Colonic mucosa (tissue), 4 donors: ENCODE measurements around the gene AUTS2. TPM values are rescaled to one million over a fixed set of nuclear protein-coding genes. Genes with fewer than 3 reads are reported as not detected.

Experiments
- DNase-seq: peaks from one replicate; pipeline ENCODE4 v3.0.0-alpha.2; 2020
- H3K27ac ChIP-seq: fragments of 200-600 bp; one replicate; pipeline ENCODE4 v1.8.0; 2021
- H3K27me3 ChIP-seq: fragments of 200-600 bp; one replicate; pipeline ENCODE4 v1.8.0; 2021
- H3K36me3 ChIP-seq: fragments of 200-600 bp; one replicate; pipeline ENCODE4 v1.8.0; 2021
- H3K4me1 ChIP-seq: fragments of 200-600 bp; one replicate; pipeline ENCODE4 v1.8.0; 2021; ENCODE audit warnings: mild to moderate bottlenecking
- H3K4me3 ChIP-seq: fragments of 200-600 bp; one replicate; pipeline ENCODE4 v1.8.0; 2021
- H3K9ac ChIP-seq, 2 donors: one replicate each; pipeline ENCODE4 v1.7.0; 2013; ENCODE audit warnings: control low read depth in 2 of 2, low read depth in 2 of 2, low read length in 2 of 2
- H3K9me3 ChIP-seq: fragments of 200-600 bp; one replicate; pipeline ENCODE4 v1.8.0; 2021
- CTCF ChIP-seq: fragments of 200-600 bp; IDR thresholded peaks from one replicate; pipeline ENCODE4 v1.8.0; 2022; ENCODE audit warnings: antibody characterized with exemption, mild to moderate bottlenecking
- intact Hi-C: fragments of 100-400 bp; cut with DNase I; formaldehyde crosslinking; loops from one replicate; pipeline ENCODE4 v1.14.1; 2022
- total RNA-seq, 2 donors: library from RNA; stranded (reverse); fragmentation: NEBNext Ultra II Directional in 1 of 2; extraction: Animal tissue kit (Norgen Biotek cat#: 25700) in 1 of 2; gene quantifications; one replicate each; pipeline ENCODE4 v1.2.1, GENCODE V29; 2021
- donor health status: healthy.
- donor health status: DM: no; HTN: no; CAD: no.
- donor health status: DM: no; HTN: no; CAD: no.

AUTS2 gene
- total RNA-seq, 2 donors from 2014 or later: 39.8 to 42.3 TPM

- no peak overlapping the region for H3K27ac ChIP-seq
- no peaks in the 10 kb centered on the region for H3K9me3 ChIP-seq
- no peaks in the 10 kb centered on the region for H3K27me3 ChIP-seq
- no peak for DNase-seq
- H3K9ac ChIP-seq: no peak overlapping the region
- no peak overlapping the region for H3K4me3 ChIP-seq
- intact Hi-C loops: loop anchor here (10.0 kb wide), 2 partner anchors 110 to 650 kb away; no protein-coding TSS in a partner anchor
- H3K4me1 ChIP-seq: no peaks in the 10 kb centered on the region
- no peaks in the 10 kb centered on the region for H3K36me3 ChIP-seq
- no peak for TF ChIP-seq CTCF
Measured at GRCh38 chr7:70044981-70045380, 446.7 kb downstream of the AUTS2 start.

- no peak overlapping the region for H3K27ac ChIP-seq
- intact Hi-C loops: loop anchor here (10.0 kb wide), 2 partner anchors 107 to 647 kb away; no protein-coding TSS in a partner anchor
- no peaks in the 10 kb centered on the region for H3K4me1 ChIP-seq
- no peaks in the 10 kb centered on the region for H3K27me3 ChIP-seq
- H3K9me3 ChIP-seq: no peaks in the 10 kb centered on the region
- DNase-seq: no peak
- H3K4me3 ChIP-seq: no peak overlapping the region
- H3K36me3 ChIP-seq: no peaks in the 10 kb centered on the region
- TF ChIP-seq CTCF: no peak
- no peak overlapping the region for H3K9ac ChIP-seq
Measured at GRCh38 chr7:70047384-70047783, 449.1 kb downstream of the AUTS2 start.

- Histone ChIP-seq H3K9ac (no peak overlapping the region), H3K27me3 (no peaks in the 10 kb centered on the region), H3K27ac (no peak overlapping the region), H3K4me3 (no peak overlapping the region), H3K9me3 (no peaks in the 10 kb centered on the region), H3K4me1 (no peaks in the 10 kb centered on the region), H3K36me3 (no peaks in the 10 kb centered on the region)
- intact Hi-C loops: loop anchor here (10.0 kb wide), 2 partner anchors 107 to 647 kb away; no protein-coding TSS in a partner anchor
- DNase-seq: no peak
- TF ChIP-seq CTCF: no peak
Measured at GRCh38 chr7:70047891-70048448, 449.7 kb downstream of the AUTS2 start.

- no peaks in the 10 kb centered on the region for H3K4me1 ChIP-seq
- H3K4me3 ChIP-seq: no peak overlapping the region
- H3K36me3 ChIP-seq: no peaks in the 10 kb centered on the region
- H3K9me3 ChIP-seq: no peaks in the 10 kb centered on the region
- no peaks in the 10 kb centered on the region for H3K27me3 ChIP-seq
- H3K9ac ChIP-seq: no peak overlapping the region
- no peak for DNase-seq
- intact Hi-C loops: no loop called here
- no peak for TF ChIP-seq CTCF
- no peak overlapping the region for H3K27ac ChIP-seq
Measured at GRCh38 chr7:70051726-70052125, 453.5 kb downstream of the AUTS2 start.

GRCh38 chr7:70052691-70053090, 454.4 kb downstream of the AUTS2 start:
- no peak for TF ChIP-seq CTCF
- no peak for DNase-seq
- intact Hi-C loops: no loop called here
- Histone ChIP-seq H3K4me1 (no peaks in the 10 kb centered on the region), H3K4me3 (no peak overlapping the region), H3K36me3 (no peaks in the 10 kb centered on the region), H3K9ac (no peak overlapping the region), H3K27ac (no peak overlapping the region), H3K9me3 (no peaks in the 10 kb centered on the region), H3K27me3 (no peaks in the 10 kb centered on the region)
